Measurements from ENCODE around the gene UXS1.
"Not testable (repeated sequence)": the region's sequence is repeated elsewhere in the genome, so short reads cannot be mapped to it uniquely, and the experiment has no call there.

The UXS1 gene

GRCh38 chr2:106160786-106161261 is 33.3 kb downstream of the UXS1 start:
- DNase-seq (ENCODE audit: low spot score), result peak; percentile 89

- DNase-seq (ENCODE audit: low spot score), result peak; percentile 72
These were observed 34.0 kb downstream of the UXS1 start for GRCh38 chr2:106159866-106160785.

GRCh38 chr2:106158871-106159270 is 35.2 kb downstream of the UXS1 start:
- no peak for DNase-seq (ENCODE audit: low spot score)

GRCh38 chr2:106158131-106158530 is 36.0 kb downstream of the UXS1 start:
- no peak for DNase-seq (ENCODE audit: low spot score)

- no peak for DNase-seq (ENCODE audit: low spot score)
These were observed 36.7 kb downstream of the UXS1 start for GRCh38 chr2:106157416-106157815.

GRCh38 chr2:106156305-106157296 is 37.5 kb downstream of the UXS1 start:
- no peak for DNase-seq (ENCODE audit: low spot score)

- no peak for DNase-seq (ENCODE audit: low spot score)
These were observed 40.3 kb downstream of the UXS1 start for GRCh38 chr2:106153781-106154180.

GRCh38 chr2:106147665-106148064 is 46.4 kb downstream of the UXS1 start:
- DNase-seq (ENCODE audit: low spot score), result no peak

- DNase-seq (ENCODE audit: low spot score), result no peak
These were observed 46.9 kb downstream of the UXS1 start for GRCh38 chr2:106147159-106147558.

GRCh38 chr2:106144621-106145331 is 49.3 kb downstream of the UXS1 start:
- DNase-seq (ENCODE audit: low spot score), result no peak

- DNase-seq (ENCODE audit: low spot score), result no peak
These were observed 50.4 kb downstream of the UXS1 start for GRCh38 chr2:106143495-106144215.

GRCh38 chr2:106142683-106143082 is 51.4 kb downstream of the UXS1 start:
- DNase-seq (ENCODE audit: low spot score), result no peak

GRCh38 chr2:106140913-106141312 is 53.2 kb downstream of the UXS1 start:
- no peak for DNase-seq (ENCODE audit: low spot score)

GRCh38 chr2:106140113-106140512 is 54.0 kb downstream of the UXS1 start:
- DNase-seq (ENCODE audit: low spot score), result no peak

GRCh38 chr2:106139238-106139935 is 54.7 kb downstream of the UXS1 start:
- no peak for DNase-seq (ENCODE audit: low spot score)

- DNase-seq (ENCODE audit: low spot score), result no peak
These were observed 55.4 kb downstream of the UXS1 start for GRCh38 chr2:106138543-106139237.

- no peak for DNase-seq (ENCODE audit: low spot score)
These were observed 56.2 kb downstream of the UXS1 start for GRCh38 chr2:106137731-106138521.

GRCh38 chr2:106131192-106131591 is 62.9 kb downstream of the UXS1 start:
- not testable (repeated sequence) for DNase-seq (ENCODE audit: low spot score)
